ENCODE results near the gene ZCCHC4.

- TF ChIP-seq, protein P1, sequence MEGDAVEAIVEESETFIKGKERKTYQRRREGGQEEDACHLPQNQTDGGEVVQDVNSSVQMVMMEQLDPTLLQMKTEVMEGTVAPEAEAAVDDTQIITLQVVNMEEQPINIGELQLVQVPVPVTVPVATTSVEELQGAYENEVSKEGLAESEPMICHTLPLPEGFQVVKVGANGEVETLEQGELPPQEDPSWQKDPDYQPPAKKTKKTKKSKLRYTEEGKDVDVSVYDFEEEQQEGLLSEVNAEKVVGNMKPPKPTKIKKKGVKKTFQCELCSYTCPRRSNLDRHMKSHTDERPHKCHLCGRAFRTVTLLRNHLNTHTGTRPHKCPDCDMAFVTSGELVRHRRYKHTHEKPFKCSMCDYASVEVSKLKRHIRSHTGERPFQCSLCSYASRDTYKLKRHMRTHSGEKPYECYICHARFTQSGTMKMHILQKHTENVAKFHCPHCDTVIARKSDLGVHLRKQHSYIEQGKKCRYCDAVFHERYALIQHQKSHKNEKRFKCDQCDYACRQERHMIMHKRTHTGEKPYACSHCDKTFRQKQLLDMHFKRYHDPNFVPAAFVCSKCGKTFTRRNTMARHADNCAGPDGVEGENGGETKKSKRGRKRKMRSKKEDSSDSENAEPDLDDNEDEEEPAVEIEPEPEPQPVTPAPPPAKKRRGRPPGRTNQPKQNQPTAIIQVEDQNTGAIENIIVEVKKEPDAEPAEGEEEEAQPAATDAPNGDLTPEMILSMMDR (conservative IDR thresholded peaks at IDR 0.05 in 1 of 2, IDR thresholded peaks at IDR 0.05 in 1 of 2; ENCODE audit: extremely low read depth in 1 of 2, insufficient read depth in 1 of 2, low read depth in 1 of 2, low read length in 2 of 2), result no peak
- no peak for TF ChIP-seq EZH2 (IDR thresholded peaks at IDR 0.05; ENCODE audit: borderline replicate concordance, low read length)
Measured at GRCh38 chr4:25361253-25361652, 48.7 kb downstream of the ZCCHC4 start.
